Left cardiac atrium (tissue), 4 donors: ENCODE data around the gene MYH7B. TPM values are rescaled to one million over a fixed set of nuclear protein-coding genes. Genes with fewer than 3 reads are reported as not detected.

Source experiments
- ATAC-seq, 2 donors: fragments of 200-7000 bp; cut with Tn5 transposase; one replicate each; pipeline ENCODE4 v1.9.1; 2020; ENCODE audit warnings: mild to moderate bottlenecking in 2 of 2, moderate library complexity in 2 of 2
- DNase-seq: peaks from one replicate; pipeline ENCODE4 v3.0.0-alpha.2; 2020
- intact Hi-C, 2 donors: fragments of 100-400 bp; cut with DNase I; formaldehyde crosslinking; loops; one replicate each; pipeline versions ENCODE4 v1.14.1 to v1.15.1; 2022 to 2023
- total RNA-seq, 2 donors: library from RNA; stranded (reverse); fragmentation: NEBNext Ultra II Directional; extraction: Animal tissue kit (Norgen Biotek cat#: 25700); gene quantifications; one replicate each; pipeline ENCODE4 v1.2.1, GENCODE V29; 2021
- donor health status: DM: no; HTN: yes; CAD: no.
- donor health status: DM: no; HTN: yes; CAD: no; lungs with severe emphysema.
- donor health status: DM: yes; HTN: yes; CAD: no.
- donor health status: Dilated cardiomyopathy.

MYH7B gene
- total RNA-seq, 2 donors from 2014 or later = 82.3 to 89.0 TPM

- no peak for DNase-seq
- no peak for ATAC-seq
- intact Hi-C loops = no loop called here
Observed at GRCh38 chr20:34970846-34971560, 15.3 kb downstream of the MYH7B start.

GRCh38 chr20:34971561-34972235 is 16.0 kb downstream of the MYH7B start:
- DNase-seq (no peak), ATAC-seq (no peak)
- intact Hi-C loops = no loop called here

- no peak for DNase-seq
- intact Hi-C loops = no loop called here
- no peak for ATAC-seq
Observed at GRCh38 chr20:34974246-34974645, 18.6 kb downstream of the MYH7B start.

GRCh38 chr20:34976286-34976685 is 20.6 kb downstream of the MYH7B start:
- intact Hi-C loops = no loop called here
- no peak for ATAC-seq
- no peak for DNase-seq

GRCh38 chr20:34977365-34978091 is 21.9 kb downstream of the MYH7B start:
- ATAC-seq (peak; percentile 48 to 55), DNase-seq (peak; percentile 58)
- intact Hi-C loops = no loop called here

- peak; percentile 61 to 63 for ATAC-seq
- intact Hi-C loops = no loop called here
- peak; percentile 30 for DNase-seq
Observed at GRCh38 chr20:34978092-34978744, 22.6 kb downstream of the MYH7B start.

- intact Hi-C loops = no loop called here
- DNase-seq (peak; percentile 63), ATAC-seq (peak; percentile 49 to 65)
Observed at GRCh38 chr20:34979366-34980153, 23.9 kb downstream of the MYH7B start.

- DNase-seq = peak; percentile 29
- intact Hi-C loops = no loop called here
- peak in 1 of 2 donors; percentile 2 for ATAC-seq
Observed at GRCh38 chr20:34980543-34981233, 25.0 kb downstream of the MYH7B start.

- ATAC-seq (no peak), DNase-seq (peak; percentile 21)
- intact Hi-C loops = no loop called here
Observed at GRCh38 chr20:34982270-34983088, 26.8 kb downstream of the MYH7B start.

- no peak for ATAC-seq
- intact Hi-C loops = no loop called here
- DNase-seq = peak; percentile 20
Observed at GRCh38 chr20:34983089-34983820, 27.6 kb downstream of the MYH7B start.

GRCh38 chr20:34983995-34984735 is 28.5 kb downstream of the MYH7B start:
- DNase-seq = peak; percentile 15
- ATAC-seq = no peak
- intact Hi-C loops = no loop called here

GRCh38 chr20:34984756-34985261 is 29.1 kb downstream of the MYH7B start:
- DNase-seq (peak; percentile 26), ATAC-seq (peak in 1 of 2 donors; percentile 32)
- intact Hi-C loops = no loop called here

- peak in 1 of 2 donors; percentile 1 for ATAC-seq
- intact Hi-C loops = no loop called here
Observed at GRCh38 chr20:34985461-34986310, 30.0 kb downstream of the MYH7B start.

GRCh38 chr20:34986311-34987287 is 30.9 kb downstream of the MYH7B start:
- intact Hi-C loops = no loop called here
- DNase-seq (peak; percentile 24), ATAC-seq (peak in 1 of 2 donors; percentile 12)

More at GRCh38 chr20:34985461-34986310, 30.0 kb downstream of the MYH7B start:
- DNase-seq = peak; percentile 24
